ENCODE data around the gene CXCL6. TPM values are rescaled to one million over a fixed set of nuclear protein-coding genes. Genes with fewer than 3 reads are reported as not detected.

CXCL6 gene
- total RNA-seq, 2 donors from 2014 or later = not detected

- H3K36me3 Mint-ChIP-seq (ENCODE audit: low read depth) = no peaks in the 10 kb centered on the region
- ATAC-seq (replicated peaks) = no peak
- H3K4me1 Mint-ChIP-seq = no peaks in the 10 kb centered on the region
- no peaks in the 10 kb centered on the region for H3K27me3 Mint-ChIP-seq
- no peak overlapping the region for H3K4me3 Mint-ChIP-seq
- H3K27ac Mint-ChIP-seq = no peak overlapping the region
- H3K9me3 Mint-ChIP-seq = peaks cover 3% of the 10 kb centered on the region
Observed at GRCh38 chr4:73823760-73824159, 12.7 kb upstream of the CXCL6 start.

GRCh38 chr4:73828956-73829355 lies 7.5 kb upstream of the CXCL6 start:
- Mint-ChIP-seq H3K4me3 (no peak overlapping the region), H3K36me3 (ENCODE audit: low read depth) (no peaks in the 10 kb centered on the region), H3K27me3 (no peaks in the 10 kb centered on the region), H3K9me3 (no peaks in the 10 kb centered on the region), H3K27ac (no peak overlapping the region), H3K4me1 (no peaks in the 10 kb centered on the region)
- ATAC-seq (replicated peaks) = no peak

GRCh38 chr4:73831569-73831968 lies 4.9 kb upstream of the CXCL6 start:
- no peaks in the 10 kb centered on the region for H3K27me3 Mint-ChIP-seq
- H3K4me3 Mint-ChIP-seq = no peak overlapping the region
- no peaks in the 10 kb centered on the region for H3K4me1 Mint-ChIP-seq
- ATAC-seq (replicated peaks) = no peak
- no peaks in the 10 kb centered on the region for H3K9me3 Mint-ChIP-seq
- H3K36me3 Mint-ChIP-seq (ENCODE audit: low read depth) = no peaks in the 10 kb centered on the region
- H3K27ac Mint-ChIP-seq = no peak overlapping the region

GRCh38 chr4:73832651-73833237 lies 3.7 kb upstream of the CXCL6 start:
- Mint-ChIP-seq H3K36me3 (ENCODE audit: low read depth) (no peaks in the 10 kb centered on the region), H3K4me1 (no peaks in the 10 kb centered on the region), H3K9me3 (no peaks in the 10 kb centered on the region), H3K4me3 (no peak overlapping the region), H3K27me3 (peaks cover 9% of the 10 kb centered on the region), H3K27ac (no peak overlapping the region)
- no peak for ATAC-seq (replicated peaks)

GRCh38 chr4:73839071-73839470 lies 2.6 kb downstream of the CXCL6 start:
- peaks cover 25% of the 10 kb centered on the region for H3K27me3 Mint-ChIP-seq
- H3K36me3 Mint-ChIP-seq (ENCODE audit: low read depth) = no peaks in the 10 kb centered on the region
- no peak for ATAC-seq (replicated peaks)
- H3K4me1 Mint-ChIP-seq = no peaks in the 10 kb centered on the region
- H3K9me3 Mint-ChIP-seq = no peaks in the 10 kb centered on the region
- no peak overlapping the region for H3K27ac Mint-ChIP-seq
- no peak overlapping the region for H3K4me3 Mint-ChIP-seq

- Mint-ChIP-seq H3K27me3 (peaks cover 29% of the 10 kb centered on the region), H3K4me3 (no peak overlapping the region), H3K9me3 (no peaks in the 10 kb centered on the region), H3K4me1 (no peaks in the 10 kb centered on the region), H3K36me3 (ENCODE audit: low read depth) (no peaks in the 10 kb centered on the region), H3K27ac (no peak overlapping the region)
- no peak for ATAC-seq (replicated peaks)
Observed at GRCh38 chr4:73839715-73840114, 3.2 kb downstream of the CXCL6 start.

- no peak overlapping the region for H3K4me3 Mint-ChIP-seq
- H3K9me3 Mint-ChIP-seq = no peaks in the 10 kb centered on the region
- no peaks in the 10 kb centered on the region for H3K36me3 Mint-ChIP-seq (ENCODE audit: low read depth)
- H3K27ac Mint-ChIP-seq = no peak overlapping the region
- peaks cover 31% of the 10 kb centered on the region for H3K27me3 Mint-ChIP-seq
- H3K4me1 Mint-ChIP-seq = no peaks in the 10 kb centered on the region
- ATAC-seq (replicated peaks) = no peak
Observed at GRCh38 chr4:73841243-73841925, 4.9 kb downstream of the CXCL6 start.

- no peak overlapping the region for H3K4me3 Mint-ChIP-seq
- H3K27ac Mint-ChIP-seq = no peak overlapping the region
- H3K27me3 Mint-ChIP-seq = peaks cover 22% of the 10 kb centered on the region
- no peaks in the 10 kb centered on the region for H3K9me3 Mint-ChIP-seq
- no peaks in the 10 kb centered on the region for H3K4me1 Mint-ChIP-seq
- H3K36me3 Mint-ChIP-seq (ENCODE audit: low read depth) = no peaks in the 10 kb centered on the region
- ATAC-seq (replicated peaks) = no peak
Observed at GRCh38 chr4:73842696-73843095, 6.2 kb downstream of the CXCL6 start.

GRCh38 chr4:73843369-73843768 lies 6.9 kb downstream of the CXCL6 start:
- Mint-ChIP-seq H3K9me3 (no peaks in the 10 kb centered on the region), H3K36me3 (ENCODE audit: low read depth) (no peaks in the 10 kb centered on the region), H3K27ac (no peak overlapping the region), H3K27me3 (peaks cover 22% of the 10 kb centered on the region), H3K4me3 (no peak overlapping the region), H3K4me1 (no peaks in the 10 kb centered on the region)
- no peak for ATAC-seq (replicated peaks)

GRCh38 chr4:73844345-73844744 lies 7.9 kb downstream of the CXCL6 start:
- no peak for ATAC-seq (replicated peaks)
- H3K27ac Mint-ChIP-seq = no peak overlapping the region
- no peaks in the 10 kb centered on the region for H3K36me3 Mint-ChIP-seq (ENCODE audit: low read depth)
- no peaks in the 10 kb centered on the region for H3K4me1 Mint-ChIP-seq
- H3K4me3 Mint-ChIP-seq = no peak overlapping the region
- H3K9me3 Mint-ChIP-seq = no peaks in the 10 kb centered on the region
- H3K27me3 Mint-ChIP-seq = peaks cover 15% of the 10 kb centered on the region

- Mint-ChIP-seq H3K9me3 (no peaks in the 10 kb centered on the region), H3K4me3 (no peak overlapping the region), H3K27ac (no peak overlapping the region), H3K27me3 (peaks cover 11% of the 10 kb centered on the region), H3K36me3 (ENCODE audit: low read depth) (no peaks in the 10 kb centered on the region), H3K4me1 (no peaks in the 10 kb centered on the region)
- no peak for ATAC-seq (replicated peaks)
Observed at GRCh38 chr4:73844806-73845205, 8.3 kb downstream of the CXCL6 start.

GRCh38 chr4:73847526-73848182 lies 11.2 kb downstream of the CXCL6 start:
- Mint-ChIP-seq H3K9me3 (no peaks in the 10 kb centered on the region), H3K27ac (no peak overlapping the region), H3K4me3 (no peak overlapping the region), H3K36me3 (ENCODE audit: low read depth) (no peaks in the 10 kb centered on the region), H3K4me1 (no peaks in the 10 kb centered on the region), H3K27me3 (peaks cover 12% of the 10 kb centered on the region)
- no peak for ATAC-seq (replicated peaks)

- Mint-ChIP-seq H3K4me3 (no peak overlapping the region), H3K36me3 (ENCODE audit: low read depth) (no peaks in the 10 kb centered on the region), H3K27ac (no peak overlapping the region), H3K4me1 (no peaks in the 10 kb centered on the region), H3K27me3 (peaks cover 12% of the 10 kb centered on the region), H3K9me3 (no peaks in the 10 kb centered on the region)
- no peak for ATAC-seq (replicated peaks)
Observed at GRCh38 chr4:73848183-73848777, 11.8 kb downstream of the CXCL6 start.

GRCh38 chr4:73850261-73850970 lies 13.9 kb downstream of the CXCL6 start:
- Mint-ChIP-seq H3K27me3 (peaks cover 13% of the 10 kb centered on the region), H3K4me1 (no peaks in the 10 kb centered on the region), H3K27ac (no peak overlapping the region), H3K4me3 (no peak overlapping the region), H3K36me3 (ENCODE audit: low read depth) (no peaks in the 10 kb centered on the region), H3K9me3 (no peaks in the 10 kb centered on the region)
- ATAC-seq (replicated peaks) = no peak
